ENCODE measurements around the gene WDR7.

DNA sequence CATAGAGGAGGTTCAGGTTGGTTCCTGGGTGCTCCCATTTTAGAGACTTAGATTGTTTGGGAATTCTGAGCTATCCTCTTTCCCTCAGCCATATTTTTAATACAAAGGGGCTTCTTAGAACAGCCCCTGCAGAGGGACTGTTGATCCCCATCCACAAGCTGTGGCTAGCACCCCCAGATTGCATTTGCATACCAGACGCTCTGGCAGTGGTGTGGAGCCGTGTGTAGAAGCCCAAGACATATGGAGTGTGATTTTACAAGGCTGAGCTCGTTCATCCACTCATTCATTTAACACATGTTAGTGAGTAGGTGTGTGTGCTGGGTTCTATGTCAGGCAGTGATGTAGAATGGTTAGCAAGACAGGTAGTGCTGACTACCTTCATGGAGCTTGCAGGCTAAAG lies 329.0 kb downstream of the WDR7 start:
- TF ChIP-seq, protein P1, sequence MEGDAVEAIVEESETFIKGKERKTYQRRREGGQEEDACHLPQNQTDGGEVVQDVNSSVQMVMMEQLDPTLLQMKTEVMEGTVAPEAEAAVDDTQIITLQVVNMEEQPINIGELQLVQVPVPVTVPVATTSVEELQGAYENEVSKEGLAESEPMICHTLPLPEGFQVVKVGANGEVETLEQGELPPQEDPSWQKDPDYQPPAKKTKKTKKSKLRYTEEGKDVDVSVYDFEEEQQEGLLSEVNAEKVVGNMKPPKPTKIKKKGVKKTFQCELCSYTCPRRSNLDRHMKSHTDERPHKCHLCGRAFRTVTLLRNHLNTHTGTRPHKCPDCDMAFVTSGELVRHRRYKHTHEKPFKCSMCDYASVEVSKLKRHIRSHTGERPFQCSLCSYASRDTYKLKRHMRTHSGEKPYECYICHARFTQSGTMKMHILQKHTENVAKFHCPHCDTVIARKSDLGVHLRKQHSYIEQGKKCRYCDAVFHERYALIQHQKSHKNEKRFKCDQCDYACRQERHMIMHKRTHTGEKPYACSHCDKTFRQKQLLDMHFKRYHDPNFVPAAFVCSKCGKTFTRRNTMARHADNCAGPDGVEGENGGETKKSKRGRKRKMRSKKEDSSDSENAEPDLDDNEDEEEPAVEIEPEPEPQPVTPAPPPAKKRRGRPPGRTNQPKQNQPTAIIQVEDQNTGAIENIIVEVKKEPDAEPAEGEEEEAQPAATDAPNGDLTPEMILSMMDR (IDR thresholded peaks at IDR 0.05): no peak
- no peak for TF ChIP-seq ZFX (IDR thresholded peaks at IDR 0.05; ENCODE audit: borderline replicate concordance)
